Osteocyte (in vitro differentiated cells): ENCODE data around the gene AP3S1. TPM values are rescaled to one million over a fixed set of nuclear protein-coding genes. Genes with fewer than 3 reads are reported as not detected.
A peak's percentile ranks its signal among the peaks of the same experiment; 100 is the strongest.

Source experiments
- DNase-seq: peaks from one replicate; pipeline ENCODE4 v3.0.0; 2021; ENCODE audit warnings: mixed read lengths; ENCODE audit not compliant: unreplicated experiment; ENCODE audit errors: extremely low spot score
- H3K27ac Mint-ChIP-seq: one replicate; pipeline ENCODE4 v1.8.0; 2021; ENCODE audit warnings: mild to moderate bottlenecking, mixed read lengths; ENCODE audit not compliant: unreplicated experiment
- H3K27me3 Mint-ChIP-seq: one replicate; pipeline ENCODE4 v1.8.0; 2021; ENCODE audit warnings: mixed read lengths; ENCODE audit not compliant: unreplicated experiment
- H3K36me3 Mint-ChIP-seq: one replicate; pipeline ENCODE4 v1.8.0; 2021; ENCODE audit warnings: mixed read lengths; ENCODE audit not compliant: unreplicated experiment
- H3K4me1 Mint-ChIP-seq: one replicate; pipeline ENCODE4 v1.8.0; 2021; ENCODE audit warnings: mixed read lengths; ENCODE audit not compliant: unreplicated experiment
- H3K4me3 Mint-ChIP-seq: one replicate; pipeline ENCODE4 v1.8.0; 2021; ENCODE audit warnings: mild to moderate bottlenecking, moderate library complexity, mixed read lengths; ENCODE audit not compliant: unreplicated experiment
- H3K9me3 Mint-ChIP-seq: one replicate; pipeline ENCODE4 v1.8.0; 2021; ENCODE audit warnings: mixed read lengths; ENCODE audit not compliant: unreplicated experiment
- CTCF ChIP-seq: fragments of 200-600 bp; sonication (generic); IDR thresholded peaks from 2 replicates; pipeline ENCODE4 v1.5.0; 2021; ENCODE audit warnings: antibody characterized with exemption, mild to moderate bottlenecking, moderate library complexity
- total RNA-seq: library from RNA; stranded (reverse); gene quantifications from 2 replicates; pipeline ENCODE4 v1.2.1, GENCODE V29; 2021

Gene AP3S1
- total RNA-seq, 1 donor from 2014 or later, result 102 TPM

DNA sequence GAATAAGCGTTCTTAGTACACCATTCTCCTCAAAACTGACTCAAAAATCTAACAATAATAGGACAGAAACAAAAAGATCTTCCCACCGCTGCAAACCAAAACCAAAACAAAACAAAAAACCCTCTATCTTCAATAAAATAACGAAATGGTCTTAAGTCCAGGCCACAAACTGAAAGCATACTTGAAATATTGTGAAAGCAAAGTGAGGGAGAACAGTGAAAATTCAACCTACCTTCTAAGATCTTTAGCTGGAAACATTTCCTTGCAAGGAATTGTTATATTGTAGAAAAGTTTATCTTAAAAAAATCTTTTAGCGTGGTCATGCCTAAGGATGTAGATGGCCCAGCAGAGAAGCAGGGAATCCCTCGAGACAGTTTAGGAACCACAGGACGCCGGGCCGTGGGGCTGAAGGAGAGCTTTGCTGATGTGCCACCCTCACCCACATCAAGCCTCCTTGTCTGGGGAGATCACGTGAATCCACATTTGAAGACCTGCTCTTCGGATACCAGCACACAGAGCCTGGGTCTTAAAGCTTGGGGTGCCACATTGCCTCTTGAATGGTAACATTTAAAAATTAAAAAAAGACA is 92.7 kb downstream of the AP3S1 start:
- Mint-ChIP-seq H3K9me3 (no peaks in the 10 kb centered on the region), H3K36me3 (no peaks in the 10 kb centered on the region), H3K4me1 (peaks cover 10% of the 10 kb centered on the region), H3K27ac (no peak overlapping the region), H3K27me3 (no peaks in the 10 kb centered on the region), H3K4me3 (no peak overlapping the region)
- no peak for TF ChIP-seq CTCF
- no peak for DNase-seq

GRCh38 chr5:115936031-115936430 is 94.3 kb downstream of the AP3S1 start:
- no peaks in the 10 kb centered on the region for H3K36me3 Mint-ChIP-seq
- H3K4me3 Mint-ChIP-seq, result no peak overlapping the region
- no peak for TF ChIP-seq CTCF
- no peak for DNase-seq
- H3K27ac Mint-ChIP-seq, result no peak overlapping the region
- H3K9me3 Mint-ChIP-seq, result no peaks in the 10 kb centered on the region
- no peaks in the 10 kb centered on the region for H3K27me3 Mint-ChIP-seq
- peaks cover 14% of the 10 kb centered on the region for H3K4me1 Mint-ChIP-seq

DNA sequence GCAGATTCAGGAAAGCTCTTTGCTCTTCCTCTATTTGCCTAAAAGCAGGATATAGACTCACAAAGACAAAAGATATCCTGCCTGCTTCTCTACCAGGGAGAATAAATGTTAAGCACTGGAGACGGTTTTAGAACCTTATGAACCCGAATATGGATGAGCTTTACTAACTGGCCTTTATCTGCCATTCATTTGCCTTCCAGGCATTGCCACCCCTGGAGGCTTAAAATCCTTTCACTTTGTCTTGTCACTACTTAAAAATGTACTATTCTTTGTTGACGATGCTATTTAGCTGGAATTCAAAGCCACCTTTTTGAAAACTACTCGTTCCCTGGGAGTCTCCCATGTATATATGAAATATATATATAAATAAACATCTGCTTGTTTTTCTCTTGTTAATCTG is 97.3 kb downstream of the AP3S1 start:
- H3K9me3 Mint-ChIP-seq, result no peaks in the 10 kb centered on the region
- no peak for DNase-seq
- H3K27ac Mint-ChIP-seq, result no peak overlapping the region
- H3K27me3 Mint-ChIP-seq, result no peaks in the 10 kb centered on the region
- peaks cover 18% of the 10 kb centered on the region for H3K4me1 Mint-ChIP-seq
- H3K4me3 Mint-ChIP-seq, result no peak overlapping the region
- no peak for TF ChIP-seq CTCF
- no peaks in the 10 kb centered on the region for H3K36me3 Mint-ChIP-seq

DNA sequence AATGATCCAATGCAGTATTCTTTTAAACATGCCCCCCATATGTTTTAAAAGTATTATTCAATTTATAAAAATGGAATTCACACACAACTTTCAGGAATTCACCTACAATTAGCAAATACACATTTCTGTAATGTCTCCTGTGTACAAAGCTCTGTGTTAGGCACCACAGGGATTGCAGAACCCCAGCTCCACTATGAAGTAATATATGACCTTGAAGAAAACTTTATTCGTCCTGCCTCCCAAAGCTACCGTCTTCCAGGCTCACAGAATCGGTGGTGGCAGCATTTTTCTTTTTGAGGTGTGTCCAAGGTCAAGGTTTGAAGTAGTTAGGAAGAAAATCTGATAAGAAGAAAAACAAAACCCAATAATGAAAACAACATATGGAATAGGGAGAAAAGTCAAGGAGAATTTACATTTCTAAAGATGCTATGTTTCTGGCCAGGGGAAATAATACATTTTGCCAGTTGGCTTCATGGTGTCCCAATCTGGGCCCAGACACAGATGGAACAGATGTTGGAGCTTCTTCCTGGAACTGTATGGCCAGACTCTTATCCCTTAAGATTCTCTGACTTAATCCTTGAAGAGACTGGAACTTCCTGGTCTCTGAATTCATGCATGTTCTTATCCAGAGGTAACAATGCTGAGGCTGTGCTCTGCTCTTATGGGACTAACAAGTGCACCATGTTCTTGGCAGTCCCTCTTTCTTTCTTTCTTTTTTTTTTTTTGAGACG is 98.5 kb downstream of the AP3S1 start:
- Mint-ChIP-seq H3K27ac (peak overlapping the region; percentile 66), H3K36me3 (no peaks in the 10 kb centered on the region), H3K9me3 (no peaks in the 10 kb centered on the region), H3K27me3 (no peaks in the 10 kb centered on the region), H3K4me3 (no peak overlapping the region), H3K4me1 (peaks cover 18% of the 10 kb centered on the region)
- no peak for TF ChIP-seq CTCF
- DNase-seq, result no peak

GRCh38 chr5:115941051-115941675 is 99.4 kb downstream of the AP3S1 start:
- TF ChIP-seq CTCF, result no peak
- Mint-ChIP-seq H3K36me3 (no peaks in the 10 kb centered on the region), H3K4me3 (peak overlapping the region; percentile 51), H3K4me1 (peaks cover 18% of the 10 kb centered on the region), H3K9me3 (no peaks in the 10 kb centered on the region), H3K27me3 (no peaks in the 10 kb centered on the region), H3K27ac (peak overlapping the region; percentile 85)
- no peak for DNase-seq
